ENCODE data around the gene ZNF474.

ZNF474 gene

DNA sequence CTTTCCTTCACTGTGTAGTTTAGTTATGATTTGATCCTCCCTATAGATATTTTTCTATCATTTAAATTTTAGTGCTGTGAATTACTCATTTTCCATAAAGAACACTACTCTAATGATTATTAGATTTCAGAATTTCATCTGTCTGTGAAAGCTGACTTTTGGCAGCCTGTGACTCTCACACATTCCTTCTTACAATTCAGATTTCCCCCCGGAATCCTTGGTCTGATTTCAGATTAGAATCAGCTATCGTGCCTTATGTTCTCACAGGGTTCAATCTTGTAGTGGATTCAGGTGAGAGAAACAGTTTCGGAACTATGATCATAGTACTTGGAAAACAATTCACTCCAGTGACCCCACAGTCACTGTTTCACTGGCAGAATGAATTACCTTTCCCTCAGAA is 26.2 kb downstream of the ZNF474 start:
- no peaks in the 10 kb centered on the region for H3K27me3 ChIP-seq (replicated peaks)
- TF ChIP-seq, protein P1, sequence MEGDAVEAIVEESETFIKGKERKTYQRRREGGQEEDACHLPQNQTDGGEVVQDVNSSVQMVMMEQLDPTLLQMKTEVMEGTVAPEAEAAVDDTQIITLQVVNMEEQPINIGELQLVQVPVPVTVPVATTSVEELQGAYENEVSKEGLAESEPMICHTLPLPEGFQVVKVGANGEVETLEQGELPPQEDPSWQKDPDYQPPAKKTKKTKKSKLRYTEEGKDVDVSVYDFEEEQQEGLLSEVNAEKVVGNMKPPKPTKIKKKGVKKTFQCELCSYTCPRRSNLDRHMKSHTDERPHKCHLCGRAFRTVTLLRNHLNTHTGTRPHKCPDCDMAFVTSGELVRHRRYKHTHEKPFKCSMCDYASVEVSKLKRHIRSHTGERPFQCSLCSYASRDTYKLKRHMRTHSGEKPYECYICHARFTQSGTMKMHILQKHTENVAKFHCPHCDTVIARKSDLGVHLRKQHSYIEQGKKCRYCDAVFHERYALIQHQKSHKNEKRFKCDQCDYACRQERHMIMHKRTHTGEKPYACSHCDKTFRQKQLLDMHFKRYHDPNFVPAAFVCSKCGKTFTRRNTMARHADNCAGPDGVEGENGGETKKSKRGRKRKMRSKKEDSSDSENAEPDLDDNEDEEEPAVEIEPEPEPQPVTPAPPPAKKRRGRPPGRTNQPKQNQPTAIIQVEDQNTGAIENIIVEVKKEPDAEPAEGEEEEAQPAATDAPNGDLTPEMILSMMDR (IDR thresholded peaks at IDR 0.05; ENCODE audit: low read depth, low read length, missing control alignments) = no peak
- in situ Hi-C loops (cut with HindIII; ENCODE audit: low pct_ligation_motif_present, low sequenced_read_pairs) = no loop called here
- H3K36me3 ChIP-seq (replicated peaks) = no peaks in the 10 kb centered on the region
- H3K27ac ChIP-seq = peak overlapping the region; percentile 76
- DNase-seq = no peak
- no peak overlapping the region for H3K4me3 ChIP-seq (ENCODE audit: low read depth, low read length)

DNA sequence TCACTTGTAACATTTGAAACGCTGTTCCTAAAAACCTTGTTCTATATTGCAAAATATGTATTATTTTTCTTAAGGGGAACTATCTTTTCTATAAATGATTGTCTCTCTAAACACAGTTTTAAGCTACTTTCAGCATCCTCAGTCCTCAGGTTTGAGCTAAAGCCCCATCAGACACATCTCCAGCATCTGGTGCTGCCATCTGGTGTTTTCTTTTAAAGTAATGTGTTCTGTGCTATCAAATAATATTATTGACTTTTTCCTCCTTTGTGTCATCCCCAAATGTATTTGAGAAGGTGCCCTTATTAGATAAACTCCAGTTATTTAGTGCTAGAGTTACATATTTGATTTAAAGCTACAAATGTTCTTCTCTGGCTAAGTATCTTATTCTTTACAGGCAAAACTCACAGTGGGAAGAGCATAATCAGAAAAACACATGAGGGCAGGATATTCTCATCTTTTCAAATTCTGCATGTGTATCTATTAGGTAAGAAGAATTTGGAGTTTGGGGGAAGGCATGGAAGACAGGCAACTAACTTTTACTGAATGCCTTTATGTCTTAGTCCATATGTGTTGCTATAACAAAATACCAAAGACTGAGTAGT is 27.5 kb downstream of the ZNF474 start:
- TF ChIP-seq, protein P1 (IDR thresholded peaks at IDR 0.05; ENCODE audit: low read depth, low read length, missing control alignments) = peak; percentile 63
- in situ Hi-C loops (cut with HindIII; ENCODE audit: low pct_ligation_motif_present, low sequenced_read_pairs) = no loop called here
- H3K4me3 ChIP-seq (ENCODE audit: low read depth, low read length) = no peak overlapping the region
- H3K36me3 ChIP-seq (replicated peaks) = no peaks in the 10 kb centered on the region
- no peak overlapping the region for H3K27ac ChIP-seq
- DNase-seq = peak; percentile 72
- no peaks in the 10 kb centered on the region for H3K27me3 ChIP-seq (replicated peaks)

DNA sequence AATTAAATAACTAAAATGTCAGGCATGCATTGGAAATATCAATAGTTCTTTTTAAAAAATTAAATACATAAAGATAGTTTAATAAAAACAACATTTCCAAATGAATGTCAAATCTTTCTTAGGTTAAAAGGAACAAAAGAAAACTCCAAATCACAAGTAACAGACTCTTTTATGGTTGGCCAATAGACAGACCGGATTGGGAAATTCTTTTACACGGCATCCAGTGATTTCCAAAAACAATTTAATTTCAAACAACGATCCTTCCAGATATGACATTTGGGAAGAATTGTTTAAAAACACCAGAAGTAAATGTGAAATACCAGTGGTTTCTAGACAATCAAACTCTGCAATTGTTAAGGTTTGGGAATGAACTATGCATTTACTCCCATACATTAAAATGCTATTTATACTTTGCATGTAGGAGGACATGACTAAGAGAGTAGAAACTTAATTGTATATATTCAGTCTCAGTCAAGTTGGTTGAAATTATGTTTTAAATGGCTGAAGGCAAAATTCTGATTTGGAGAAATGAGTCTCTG is 32.8 kb downstream of the ZNF474 start:
- peak overlapping the region; percentile 88 for H3K27ac ChIP-seq
- no peak overlapping the region for H3K4me3 ChIP-seq (ENCODE audit: low read depth, low read length)
- no peaks in the 10 kb centered on the region for H3K27me3 ChIP-seq (replicated peaks)
- TF ChIP-seq, protein P1 (IDR thresholded peaks at IDR 0.05; ENCODE audit: low read depth, low read length, missing control alignments) = no peak
- no peaks in the 10 kb centered on the region for H3K36me3 ChIP-seq (replicated peaks)
- no peak for DNase-seq
- in situ Hi-C loops (cut with HindIII; ENCODE audit: low pct_ligation_motif_present, low sequenced_read_pairs) = no loop called here

DNA sequence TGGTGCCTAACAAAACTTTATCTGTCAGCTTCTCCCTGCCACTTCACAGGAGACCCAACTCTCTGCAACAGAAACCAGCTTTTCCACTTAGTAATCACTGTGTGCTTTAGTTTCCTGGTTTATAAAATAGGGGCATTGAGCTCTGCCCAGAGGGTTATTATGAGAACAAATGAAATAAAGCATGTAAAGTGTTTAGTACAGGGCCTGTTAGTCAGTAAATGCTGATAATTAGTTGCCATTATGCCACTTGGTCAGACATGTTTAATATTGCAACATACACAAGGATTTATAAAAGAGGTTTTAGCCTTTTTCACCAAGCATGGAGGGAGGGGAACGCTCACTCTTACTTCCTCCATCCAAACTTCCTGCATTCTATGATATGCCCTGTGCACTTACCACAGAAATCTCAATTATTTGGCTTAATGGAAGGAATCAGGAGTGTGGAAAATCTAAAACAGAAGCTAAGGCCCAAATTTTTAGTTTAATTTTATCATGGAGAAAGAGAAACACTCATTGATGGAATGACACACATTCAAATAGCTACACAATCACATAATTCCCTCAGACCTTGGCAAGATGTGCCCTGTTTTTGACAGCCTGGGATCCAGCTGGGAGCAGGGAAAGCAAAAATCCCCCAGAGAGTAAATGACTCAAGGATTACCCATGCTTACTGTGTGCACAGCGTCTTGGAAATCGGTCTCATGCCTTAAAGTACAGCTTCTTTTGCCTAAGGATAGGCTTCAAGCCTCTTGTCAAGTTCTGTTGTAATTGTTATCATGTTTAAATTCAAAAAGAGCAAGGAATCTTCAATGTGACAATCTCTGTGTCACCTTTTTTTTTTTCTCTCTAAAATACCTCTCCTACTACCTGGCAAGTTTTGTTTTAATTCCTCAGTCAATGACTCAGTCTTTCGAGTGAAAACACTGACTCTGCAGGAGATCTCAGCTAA is 34.0 kb downstream of the ZNF474 start:
- H3K4me3 ChIP-seq (ENCODE audit: low read depth, low read length) = no peak overlapping the region
- no peaks in the 10 kb centered on the region for H3K27me3 ChIP-seq (replicated peaks)
- peak overlapping the region; percentile 88 for H3K27ac ChIP-seq
- in situ Hi-C loops (cut with HindIII; ENCODE audit: low pct_ligation_motif_present, low sequenced_read_pairs) = no loop called here
- H3K36me3 ChIP-seq (replicated peaks) = no peaks in the 10 kb centered on the region
- TF ChIP-seq, protein P1 (IDR thresholded peaks at IDR 0.05; ENCODE audit: low read depth, low read length, missing control alignments) = no peak
- DNase-seq = peak; percentile 91

DNA sequence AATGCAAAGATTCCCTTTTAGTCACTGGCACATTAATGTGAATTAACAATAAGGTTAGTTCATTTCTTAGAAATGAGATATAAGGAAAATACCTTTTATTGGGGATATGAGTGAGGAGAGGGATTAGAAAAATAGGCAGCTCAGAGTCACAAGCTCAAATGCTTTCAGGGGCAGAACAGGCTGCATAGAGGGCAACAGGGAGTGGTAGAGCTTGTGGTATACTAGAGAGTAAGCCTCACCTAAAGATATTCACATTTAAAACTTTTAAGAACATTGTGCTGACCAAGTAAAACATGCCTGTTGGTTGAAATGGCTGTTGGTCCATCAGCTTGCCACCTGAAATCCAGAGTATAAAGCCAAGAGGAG is 34.7 kb downstream of the ZNF474 start:
- peak overlapping the region; percentile 88 for H3K27ac ChIP-seq
- in situ Hi-C loops (cut with HindIII; ENCODE audit: low pct_ligation_motif_present, low sequenced_read_pairs) = no loop called here
- no peak overlapping the region for H3K4me3 ChIP-seq (ENCODE audit: low read depth, low read length)
- DNase-seq = no peak
- no peaks in the 10 kb centered on the region for H3K36me3 ChIP-seq (replicated peaks)
- H3K27me3 ChIP-seq (replicated peaks) = no peaks in the 10 kb centered on the region
- TF ChIP-seq, protein P1 (IDR thresholded peaks at IDR 0.05; ENCODE audit: low read depth, low read length, missing control alignments) = no peak
